Astrocyte (in vitro differentiated cells and primary cell): ENCODE data around the gene ABCC9.

Experiments used
- EZH2 ChIP-seq: IDR thresholded peaks from 2 replicates; pipeline ENCODE4 v1.6.1; 2012; ENCODE audit warnings: mild to moderate bottlenecking, low read length, inconsistent platforms; ENCODE audit not compliant: insufficient read depth
- TF ChIP-seq, protein P1 (sequence below): IDR thresholded peaks from 2 replicates; pipeline ENCODE4 v1.5.1; 2011; ENCODE audit warnings: low read depth, mild to moderate bottlenecking, inconsistent platforms, low read length, moderate library complexity; ENCODE audit not compliant: insufficient read depth

- no peak for TF ChIP-seq EZH2
- TF ChIP-seq, protein P1, sequence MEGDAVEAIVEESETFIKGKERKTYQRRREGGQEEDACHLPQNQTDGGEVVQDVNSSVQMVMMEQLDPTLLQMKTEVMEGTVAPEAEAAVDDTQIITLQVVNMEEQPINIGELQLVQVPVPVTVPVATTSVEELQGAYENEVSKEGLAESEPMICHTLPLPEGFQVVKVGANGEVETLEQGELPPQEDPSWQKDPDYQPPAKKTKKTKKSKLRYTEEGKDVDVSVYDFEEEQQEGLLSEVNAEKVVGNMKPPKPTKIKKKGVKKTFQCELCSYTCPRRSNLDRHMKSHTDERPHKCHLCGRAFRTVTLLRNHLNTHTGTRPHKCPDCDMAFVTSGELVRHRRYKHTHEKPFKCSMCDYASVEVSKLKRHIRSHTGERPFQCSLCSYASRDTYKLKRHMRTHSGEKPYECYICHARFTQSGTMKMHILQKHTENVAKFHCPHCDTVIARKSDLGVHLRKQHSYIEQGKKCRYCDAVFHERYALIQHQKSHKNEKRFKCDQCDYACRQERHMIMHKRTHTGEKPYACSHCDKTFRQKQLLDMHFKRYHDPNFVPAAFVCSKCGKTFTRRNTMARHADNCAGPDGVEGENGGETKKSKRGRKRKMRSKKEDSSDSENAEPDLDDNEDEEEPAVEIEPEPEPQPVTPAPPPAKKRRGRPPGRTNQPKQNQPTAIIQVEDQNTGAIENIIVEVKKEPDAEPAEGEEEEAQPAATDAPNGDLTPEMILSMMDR: no peak
Observed at GRCh38 chr12:21788089-21788983, 152.9 kb downstream of the ABCC9 start.
